HG03025 (cell line): ENCODE data around the gene FIBCD1.

Experiments used
- ATAC-seq: cut with Tn5 transposase; IDR thresholded peaks from one replicate; pipeline ENCODE4 v1.9.1; 2021; ENCODE audit warnings: mild to moderate bottlenecking, moderate library complexity; ENCODE audit not compliant: unreplicated experiment, low FRiP score

FIBCD1 gene

GRCh38 chr9:130866474-130866965 is 72.5 kb downstream of the FIBCD1 start:
- no peak for ATAC-seq

DNA sequence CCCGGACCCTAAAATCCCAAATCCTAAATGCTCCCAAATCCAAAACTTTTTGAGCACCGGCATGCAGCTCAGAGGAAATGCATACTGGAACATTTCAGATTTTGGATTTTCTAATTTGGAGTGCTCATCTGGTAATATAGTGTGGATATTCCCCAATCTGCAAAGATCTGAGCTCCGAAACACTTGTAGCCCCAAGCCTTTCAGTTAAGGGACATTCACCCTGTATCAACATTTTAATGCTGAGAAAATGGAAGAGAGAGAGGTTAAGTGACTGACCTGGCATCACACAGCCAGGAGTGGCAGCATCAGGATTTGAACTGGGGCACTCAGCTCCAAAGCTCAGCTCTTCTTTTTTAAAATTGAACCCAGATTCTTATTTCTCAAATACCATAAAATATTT is 73.1 kb downstream of the FIBCD1 start:
- no peak for ATAC-seq

GRCh38 chr9:130864541-130864940 is 74.5 kb downstream of the FIBCD1 start:
- no peak for ATAC-seq

GRCh38 chr9:130862747-130863146 is 76.3 kb downstream of the FIBCD1 start:
- ATAC-seq = no peak

DNA sequence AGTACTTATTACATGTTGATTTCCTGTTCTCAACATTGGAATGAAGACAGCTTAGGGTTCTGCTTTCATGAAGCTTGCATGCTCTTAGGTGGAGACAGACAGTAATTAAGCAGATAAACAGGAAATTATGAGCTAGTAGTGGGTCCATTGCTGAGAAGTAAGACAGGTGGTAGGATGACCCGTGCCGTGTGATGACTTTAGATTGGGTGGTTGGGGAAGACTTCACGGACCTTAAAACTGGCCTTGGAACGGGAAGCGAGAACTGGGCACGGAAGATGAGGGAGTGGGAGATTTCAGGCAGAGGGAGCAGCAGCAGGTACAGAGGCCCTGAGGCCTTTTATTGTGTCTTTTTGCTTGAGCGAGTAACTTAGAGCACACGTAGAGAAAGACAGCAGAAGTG is 76.8 kb downstream of the FIBCD1 start:
- ATAC-seq = no peak

DNA sequence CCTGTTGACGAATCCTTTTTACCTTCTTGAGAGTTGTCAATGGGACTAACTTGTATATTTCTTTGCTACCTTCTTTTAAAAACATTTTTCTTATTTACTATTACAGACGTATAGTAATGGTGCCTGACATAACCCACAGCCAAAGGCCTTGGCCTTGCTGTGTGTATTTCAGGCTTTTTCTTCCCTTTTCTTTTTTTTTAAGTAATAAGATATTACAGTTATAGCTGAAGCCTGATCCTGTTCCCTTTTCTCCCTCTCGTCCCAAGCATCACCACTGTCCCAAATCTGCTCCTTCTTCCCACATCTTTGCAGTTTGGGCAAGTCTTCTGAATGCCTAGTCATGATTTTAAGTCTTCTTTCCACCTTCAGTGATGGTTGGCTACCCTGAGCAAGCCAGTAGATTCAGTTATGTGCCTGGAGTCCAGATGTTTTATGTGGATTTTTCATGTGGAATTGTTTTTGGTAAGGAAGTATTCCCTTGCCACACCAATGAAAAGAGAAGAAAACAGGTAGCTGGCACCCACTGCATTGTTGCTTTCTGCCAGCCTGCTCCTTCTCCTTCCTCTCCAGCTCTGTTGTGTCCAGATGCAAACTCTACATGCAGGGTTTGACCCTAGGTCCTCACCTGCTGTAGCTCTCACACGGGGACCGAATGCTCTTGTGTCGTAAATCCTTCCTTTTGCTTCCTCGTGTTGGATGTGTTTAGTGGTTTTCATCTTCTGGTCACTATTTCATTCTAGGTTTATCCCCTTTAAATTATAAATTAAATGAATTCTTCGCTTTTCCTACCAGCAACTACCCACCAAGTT is 77.5 kb downstream of the FIBCD1 start:
- ATAC-seq = no peak

- no peak for ATAC-seq
Measured at GRCh38 chr9:130860458-130861316, 78.4 kb downstream of the FIBCD1 start.

DNA sequence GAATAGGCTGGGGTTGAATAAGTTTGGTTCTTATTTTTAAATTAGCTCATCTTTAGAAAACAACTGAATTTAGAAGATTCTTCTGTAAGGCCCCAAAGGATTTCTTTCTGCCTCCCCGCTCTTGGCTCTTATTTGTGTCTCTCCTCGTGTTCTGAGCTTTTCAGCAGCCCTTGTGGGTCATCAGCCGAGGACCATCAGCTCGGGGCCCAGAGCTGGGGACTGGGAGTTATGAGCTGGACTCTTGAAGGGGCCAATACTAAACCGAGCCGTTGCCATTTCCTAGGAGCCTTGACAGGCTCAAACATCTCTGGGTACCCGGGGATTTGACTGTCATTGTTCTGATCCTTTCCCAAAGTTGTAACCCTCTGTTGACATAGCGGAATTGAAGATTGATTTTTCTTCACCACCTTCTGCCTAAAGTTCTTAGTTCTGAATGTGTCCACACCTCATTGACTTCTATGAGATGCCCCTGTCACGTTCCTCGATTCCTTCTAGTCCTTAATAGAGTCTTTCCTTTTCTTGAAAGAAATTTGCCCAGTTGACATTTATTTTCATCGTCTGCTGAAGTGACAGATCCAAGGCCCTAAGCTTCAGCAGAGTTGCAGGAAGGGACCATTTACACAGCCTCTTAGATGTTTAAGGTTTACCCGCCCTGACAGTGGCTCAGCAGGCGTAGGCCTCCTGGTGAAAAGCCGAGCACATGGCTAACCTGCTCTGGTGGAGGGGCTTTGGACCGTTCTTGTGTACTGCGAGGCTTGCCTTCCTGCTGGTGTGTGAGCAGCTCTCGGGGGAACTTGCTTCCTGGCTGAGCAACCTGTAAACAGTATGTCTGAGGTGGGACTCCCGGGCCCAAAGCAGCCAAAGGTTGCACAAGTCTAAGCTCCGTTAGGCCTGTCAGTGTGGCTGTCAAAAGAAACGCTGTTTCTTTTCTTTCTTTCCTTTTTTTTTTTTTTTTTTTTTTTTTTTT is 80.0 kb downstream of the FIBCD1 start:
- ATAC-seq = no peak

DNA sequence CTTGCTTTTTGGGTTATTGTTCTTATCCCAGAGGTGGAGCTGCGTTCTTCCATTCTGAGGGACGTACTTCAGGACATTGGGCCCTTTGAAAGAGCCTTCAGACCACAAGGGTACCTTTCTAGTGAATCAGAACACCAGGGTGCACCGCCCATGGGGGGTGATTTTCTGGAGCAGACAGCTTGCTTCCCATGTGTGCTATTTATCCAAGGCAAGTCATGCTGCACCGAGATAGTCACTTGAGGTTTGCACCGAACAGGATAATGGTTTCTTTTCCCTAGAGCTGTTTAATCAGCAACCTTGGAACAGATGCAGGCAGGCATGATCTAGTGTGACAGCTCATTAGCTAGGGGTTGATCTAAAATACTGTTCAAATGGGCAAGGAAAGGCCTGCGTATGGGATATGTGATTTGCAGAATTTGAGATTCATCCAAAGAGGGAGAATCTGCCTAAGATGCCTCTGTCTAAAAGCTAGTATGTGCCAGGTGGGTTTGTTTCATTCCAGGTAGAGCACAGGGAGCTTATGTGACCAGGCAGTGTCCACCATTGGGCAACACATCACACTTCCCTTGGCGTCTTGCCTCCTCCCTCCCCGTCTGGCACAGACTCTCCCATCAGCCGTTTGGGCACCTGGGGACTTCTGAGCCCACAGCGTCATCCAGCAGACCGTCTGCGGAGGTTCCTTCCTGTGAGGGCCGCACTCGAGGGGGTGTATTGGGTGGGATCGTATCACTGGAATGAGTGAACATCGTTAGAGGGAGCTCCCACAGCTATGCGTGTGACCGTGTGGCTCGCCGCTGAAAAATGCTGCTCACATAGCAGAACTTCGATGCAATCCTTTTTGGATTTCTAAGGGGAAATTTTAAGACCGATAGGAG is 80.9 kb downstream of the FIBCD1 start:
- ATAC-seq = no peak

DNA sequence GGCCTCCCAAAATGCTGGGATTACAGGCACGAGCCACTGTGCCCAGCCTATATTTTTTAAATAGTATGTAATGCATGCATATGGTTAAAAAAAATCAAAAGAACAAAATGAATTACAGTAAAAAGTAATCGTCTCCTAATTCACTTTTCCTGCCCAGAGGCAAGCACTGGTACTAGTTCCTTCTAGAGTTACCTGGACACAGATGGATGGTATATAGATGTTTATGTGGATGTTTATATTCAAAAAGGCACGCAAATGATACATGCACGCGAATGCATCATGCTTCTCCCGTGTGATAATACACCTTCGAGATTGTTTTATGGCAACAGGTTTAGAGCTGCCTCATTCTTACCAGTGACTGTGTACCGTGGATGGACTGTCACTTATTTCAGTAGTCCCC is 82.6 kb downstream of the FIBCD1 start:
- ATAC-seq = no peak

- ATAC-seq = no peak
Measured at GRCh38 chr9:130854835-130855234, 84.2 kb downstream of the FIBCD1 start.

DNA sequence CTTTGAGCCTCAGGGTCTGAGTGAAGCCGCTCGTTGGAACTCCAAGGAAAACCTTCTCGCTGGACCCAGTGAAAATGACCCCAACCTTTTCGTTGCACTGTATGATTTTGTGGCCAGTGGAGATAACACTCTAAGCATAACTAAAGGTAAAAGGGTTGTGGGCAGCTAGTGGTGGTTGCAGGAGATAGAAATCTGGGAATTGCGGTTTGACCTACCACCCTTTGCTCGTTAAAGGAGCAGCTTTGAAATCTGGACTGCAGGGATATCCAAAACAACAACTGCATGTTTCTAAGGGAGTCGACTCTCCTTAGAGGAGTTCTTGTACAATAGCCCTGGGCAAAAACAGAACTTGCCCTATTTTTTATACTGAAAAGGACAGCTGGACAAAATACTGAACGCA is 85.0 kb downstream of the FIBCD1 start:
- no peak for ATAC-seq

DNA sequence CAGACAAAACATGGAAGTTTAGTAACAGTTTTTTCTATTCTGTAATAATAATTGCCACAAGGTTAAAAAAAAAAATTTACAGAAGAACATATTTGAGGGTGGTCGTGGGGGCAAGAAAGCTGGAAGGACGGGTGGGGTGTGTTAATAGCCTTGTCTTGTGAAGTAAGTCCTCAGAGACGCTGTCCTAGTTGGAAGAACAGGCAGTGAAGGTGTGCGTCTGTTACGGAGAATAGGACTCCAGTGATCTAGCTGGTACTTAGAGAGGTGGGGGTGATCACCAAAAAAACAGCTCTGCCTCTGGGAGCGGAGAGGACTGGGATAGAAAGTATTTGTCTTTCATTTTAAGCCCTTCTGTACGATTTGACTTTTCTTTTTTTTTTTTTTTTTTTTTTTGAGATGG is 86.2 kb downstream of the FIBCD1 start:
- ATAC-seq = no peak
